ENCODE results near the gene WEE2. TPM values are rescaled to one million over a fixed set of nuclear protein-coding genes. Genes with fewer than 3 reads are reported as not detected.

The WEE2 gene
- total and polyA plus RNA-seq, 9 of the 15 experiments (the other 6 are each of a cell fraction or from before 2014, with no cell fraction given): not detected

DNA sequence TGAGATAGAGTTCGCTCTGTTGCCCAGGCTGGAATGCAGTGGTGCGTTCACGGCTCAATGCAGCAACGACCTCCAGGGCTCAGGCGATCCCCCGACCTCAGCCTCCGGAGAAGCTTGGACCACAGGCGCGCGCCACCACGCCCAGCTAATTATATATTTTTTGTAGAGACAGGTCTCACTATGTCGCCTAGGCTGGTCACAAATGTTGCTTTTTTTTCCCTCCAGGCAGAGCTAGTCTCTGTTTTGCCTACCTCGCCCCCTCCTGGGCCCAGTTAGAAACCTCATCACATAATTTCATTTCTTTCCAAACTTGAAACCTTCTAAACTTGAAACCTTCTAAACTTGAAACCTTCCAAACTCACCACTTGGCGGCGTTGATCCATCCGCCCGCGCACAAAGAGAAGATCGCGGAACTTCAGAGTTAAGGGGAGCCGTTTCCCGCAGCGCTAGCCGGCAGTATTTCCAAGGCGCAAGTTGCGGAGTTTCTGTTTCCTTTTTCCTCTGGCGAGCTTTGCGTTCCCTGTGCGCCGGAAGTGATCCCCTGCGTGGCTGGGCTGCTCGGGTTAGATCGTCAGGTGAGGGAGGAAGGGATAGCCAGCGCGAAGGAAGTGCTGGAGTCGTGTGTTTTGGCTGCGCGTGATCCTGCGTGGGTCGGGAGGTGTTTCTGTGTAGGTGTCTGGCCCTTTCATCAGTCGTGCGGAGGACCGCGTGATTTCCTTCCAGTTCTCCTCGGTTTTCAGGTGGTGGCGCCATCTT is 29.9 kb downstream of the WEE2 start, which contains the start of gene SSBP1 (continued):
- TF ChIP-seq ZNF79 (CRISPR knock-in tag; IDR thresholded peaks at IDR 0.05; ENCODE audit: low read depth) (peak; percentile 64; the same call in 1 of the 2 replicates), KDM5B (IDR thresholded peaks at IDR 0.05; ENCODE audit: insufficient replicate concordance, low read depth, low read length) (peak; percentile 99), LEF1 (IDR thresholded peaks at IDR 0.05) (peak; percentile 86), NFIX (CRISPR knock-in tag; IDR thresholded peaks at IDR 0.05; ENCODE audit: low read depth) (no peak), SMARCB1 (IDR thresholded peaks at IDR 0.05; ENCODE audit: insufficient read length, low read depth) (no peak), NRF1 (conservative IDR thresholded peaks at IDR 0.05 in 1 of 2, IDR thresholded peaks at IDR 0.05 in 1 of 2) (peak; percentile 77 to 82), ETV5 (CRISPR knock-in tag; IDR thresholded peaks at IDR 0.05; ENCODE audit: low read depth) (peak; percentile 74; the same call in 1 of the 2 replicates), TARDBP (IDR thresholded peaks at IDR 0.05) (peak; percentile 81; the same call in 1 of the 2 replicates), HIVEP1 (CRISPR knock-in tag; IDR thresholded peaks at IDR 0.05) (peak; percentile 53; the same call in 1 of the 2 replicates), JUND (IDR thresholded peaks at IDR 0.05; ENCODE audit: borderline replicate concordance, low read depth, low read length) (peak; percentile 90), JUND (tag; IDR thresholded peaks at IDR 0.05; ENCODE audit: borderline replicate concordance, low read depth, low read length) (peak; percentile 75; the same call in 1 of the 3 replicates), ASH1L (IDR thresholded peaks at IDR 0.05; ENCODE audit: borderline replicate concordance, low read depth, partially characterized antibody) (peak; percentile 75), POLR2A (conservative IDR thresholded peaks at IDR 0.05) (peak; percentile 99), ZNF217 (CRISPR knock-in tag; IDR thresholded peaks at IDR 0.05) (no peak), FOSL1 (tag; conservative IDR thresholded peaks at IDR 0.05) (peak; percentile 60), RFX7 (CRISPR knock-in tag; IDR thresholded peaks at IDR 0.05) (no peak), ZNF584 (CRISPR knock-in tag; IDR thresholded peaks at IDR 0.05; ENCODE audit: low read depth) (peak; percentile 67; the same call in 1 of the 2 replicates)
- TF ChIP-seq, protein P1, sequence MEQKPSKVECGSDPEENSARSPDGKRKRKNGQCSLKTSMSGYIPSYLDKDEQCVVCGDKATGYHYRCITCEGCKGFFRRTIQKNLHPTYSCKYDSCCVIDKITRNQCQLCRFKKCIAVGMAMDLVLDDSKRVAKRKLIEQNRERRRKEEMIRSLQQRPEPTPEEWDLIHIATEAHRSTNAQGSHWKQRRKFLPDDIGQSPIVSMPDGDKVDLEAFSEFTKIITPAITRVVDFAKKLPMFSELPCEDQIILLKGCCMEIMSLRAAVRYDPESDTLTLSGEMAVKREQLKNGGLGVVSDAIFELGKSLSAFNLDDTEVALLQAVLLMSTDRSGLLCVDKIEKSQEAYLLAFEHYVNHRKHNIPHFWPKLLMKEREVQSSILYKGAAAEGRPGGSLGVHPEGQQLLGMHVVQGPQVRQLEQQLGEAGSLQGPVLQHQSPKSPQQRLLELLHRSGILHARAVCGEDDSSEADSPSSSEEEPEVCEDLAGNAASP (IDR thresholded peaks at IDR 0.05): no peak
- TF ChIP-seq, protein P2, sequence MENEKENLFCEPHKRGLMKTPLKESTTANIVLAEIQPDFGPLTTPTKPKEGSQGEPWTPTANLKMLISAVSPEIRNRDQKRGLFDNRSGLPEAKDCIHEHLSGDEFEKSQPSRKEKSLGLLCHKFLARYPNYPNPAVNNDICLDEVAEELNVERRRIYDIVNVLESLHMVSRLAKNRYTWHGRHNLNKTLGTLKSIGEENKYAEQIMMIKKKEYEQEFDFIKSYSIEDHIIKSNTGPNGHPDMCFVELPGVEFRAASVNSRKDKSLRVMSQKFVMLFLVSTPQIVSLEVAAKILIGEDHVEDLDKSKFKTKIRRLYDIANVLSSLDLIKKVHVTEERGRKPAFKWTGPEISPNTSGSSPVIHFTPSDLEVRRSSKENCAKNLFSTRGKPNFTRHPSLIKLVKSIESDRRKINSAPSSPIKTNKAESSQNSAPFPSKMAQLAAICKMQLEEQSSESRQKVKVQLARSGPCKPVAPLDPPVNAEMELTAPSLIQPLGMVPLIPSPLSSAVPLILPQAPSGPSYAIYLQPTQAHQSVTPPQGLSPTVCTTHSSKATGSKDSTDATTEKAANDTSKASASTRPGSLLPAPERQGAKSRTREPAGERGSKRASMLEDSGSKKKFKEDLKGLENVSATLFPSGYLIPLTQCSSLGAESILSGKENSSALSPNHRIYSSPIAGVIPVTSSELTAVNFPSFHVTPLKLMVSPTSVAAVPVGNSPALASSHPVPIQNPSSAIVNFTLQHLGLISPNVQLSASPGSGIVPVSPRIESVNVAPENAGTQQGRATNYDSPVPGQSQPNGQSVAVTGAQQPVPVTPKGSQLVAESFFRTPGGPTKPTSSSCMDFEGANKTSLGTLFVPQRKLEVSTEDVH (IDR thresholded peaks at IDR 0.05; ENCODE audit: low read depth, partially characterized antibody): peak; percentile 97
- TF ChIP-seq, protein P3, sequence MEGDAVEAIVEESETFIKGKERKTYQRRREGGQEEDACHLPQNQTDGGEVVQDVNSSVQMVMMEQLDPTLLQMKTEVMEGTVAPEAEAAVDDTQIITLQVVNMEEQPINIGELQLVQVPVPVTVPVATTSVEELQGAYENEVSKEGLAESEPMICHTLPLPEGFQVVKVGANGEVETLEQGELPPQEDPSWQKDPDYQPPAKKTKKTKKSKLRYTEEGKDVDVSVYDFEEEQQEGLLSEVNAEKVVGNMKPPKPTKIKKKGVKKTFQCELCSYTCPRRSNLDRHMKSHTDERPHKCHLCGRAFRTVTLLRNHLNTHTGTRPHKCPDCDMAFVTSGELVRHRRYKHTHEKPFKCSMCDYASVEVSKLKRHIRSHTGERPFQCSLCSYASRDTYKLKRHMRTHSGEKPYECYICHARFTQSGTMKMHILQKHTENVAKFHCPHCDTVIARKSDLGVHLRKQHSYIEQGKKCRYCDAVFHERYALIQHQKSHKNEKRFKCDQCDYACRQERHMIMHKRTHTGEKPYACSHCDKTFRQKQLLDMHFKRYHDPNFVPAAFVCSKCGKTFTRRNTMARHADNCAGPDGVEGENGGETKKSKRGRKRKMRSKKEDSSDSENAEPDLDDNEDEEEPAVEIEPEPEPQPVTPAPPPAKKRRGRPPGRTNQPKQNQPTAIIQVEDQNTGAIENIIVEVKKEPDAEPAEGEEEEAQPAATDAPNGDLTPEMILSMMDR (IDR thresholded peaks at IDR 0.05 in 2 of 3, conservative IDR thresholded peaks at IDR 0.05 in 1 of 3; ENCODE audit: insufficient read depth in 2 of 3, low read depth in 1 of 3, low read length in 3 of 3): peak; percentile 96 to 99 (median 98)
- TF ChIP-seq, protein P4, sequence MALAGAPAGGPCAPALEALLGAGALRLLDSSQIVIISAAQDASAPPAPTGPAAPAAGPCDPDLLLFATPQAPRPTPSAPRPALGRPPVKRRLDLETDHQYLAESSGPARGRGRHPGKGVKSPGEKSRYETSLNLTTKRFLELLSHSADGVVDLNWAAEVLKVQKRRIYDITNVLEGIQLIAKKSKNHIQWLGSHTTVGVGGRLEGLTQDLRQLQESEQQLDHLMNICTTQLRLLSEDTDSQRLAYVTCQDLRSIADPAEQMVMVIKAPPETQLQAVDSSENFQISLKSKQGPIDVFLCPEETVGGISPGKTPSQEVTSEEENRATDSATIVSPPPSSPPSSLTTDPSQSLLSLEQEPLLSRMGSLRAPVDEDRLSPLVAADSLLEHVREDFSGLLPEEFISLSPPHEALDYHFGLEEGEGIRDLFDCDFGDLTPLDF (CRISPR knock-in tag; IDR thresholded peaks at IDR 0.05): peak; percentile 94

Measured in K562 (cell line).